Erythroblast (primary cell): ENCODE measurements around the gene SIK2.

Experiments
- GATA1 ChIP-seq: IDR thresholded peaks from 2 replicates; pipeline ENCODE4 v1.6.1; 2011; ENCODE audit warnings: low read depth, mild to moderate bottlenecking, control low read depth, low read length, moderate library complexity
- POLR2A ChIP-seq: IDR thresholded peaks from 2 replicates; pipeline ENCODE4 v1.6.1; 2011; ENCODE audit warnings: mild to moderate bottlenecking, low read length

DNA sequence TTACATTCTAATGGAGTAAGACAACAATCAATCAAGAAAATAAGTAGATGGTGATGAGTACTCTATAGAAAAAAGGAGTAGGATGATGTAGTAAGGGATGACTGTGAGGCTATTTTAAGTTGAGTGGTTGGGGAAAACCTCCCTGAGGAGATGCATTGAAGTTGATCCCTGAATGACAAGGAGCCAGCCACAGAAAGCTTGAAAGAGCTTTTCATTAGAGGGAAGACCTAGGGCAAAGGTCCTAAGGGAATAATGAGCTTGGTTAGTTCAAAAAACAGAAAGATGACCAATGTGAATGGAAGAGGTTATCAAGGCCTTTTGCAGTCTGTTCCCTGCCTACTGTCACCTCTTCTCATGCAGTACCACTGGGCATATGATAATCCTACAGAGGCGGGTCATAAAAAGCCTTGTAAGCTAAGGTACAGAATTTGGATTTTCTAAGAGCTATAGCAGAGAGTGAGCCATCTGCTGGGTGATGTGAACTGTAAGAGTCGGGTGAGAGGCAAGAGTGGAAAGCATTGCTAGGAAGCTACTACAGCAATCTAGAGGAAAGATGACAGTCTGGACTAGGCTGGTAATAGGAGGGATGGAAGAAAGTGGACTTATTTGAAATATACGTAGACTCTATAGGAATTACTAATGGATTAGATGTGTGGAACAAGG, 160.9 kb downstream of the SIK2 start:
- TF ChIP-seq POLR2A, result no peak
- no peak for TF ChIP-seq GATA1
